NT2/D1 (cell line): ENCODE data around the gene XPO6.

Experiments
- SUZ12 ChIP-seq: IDR thresholded peaks from 2 replicates; pipeline ENCODE4 v1.6.1; 2011; ENCODE audit not compliant: insufficient read length, insufficient read depth; ENCODE audit errors: extremely low read depth
- YY1 ChIP-seq: IDR thresholded peaks from 2 replicates; pipeline ENCODE4 v1.6.1; 2011; ENCODE audit not compliant: insufficient read length, insufficient read depth

DNA sequence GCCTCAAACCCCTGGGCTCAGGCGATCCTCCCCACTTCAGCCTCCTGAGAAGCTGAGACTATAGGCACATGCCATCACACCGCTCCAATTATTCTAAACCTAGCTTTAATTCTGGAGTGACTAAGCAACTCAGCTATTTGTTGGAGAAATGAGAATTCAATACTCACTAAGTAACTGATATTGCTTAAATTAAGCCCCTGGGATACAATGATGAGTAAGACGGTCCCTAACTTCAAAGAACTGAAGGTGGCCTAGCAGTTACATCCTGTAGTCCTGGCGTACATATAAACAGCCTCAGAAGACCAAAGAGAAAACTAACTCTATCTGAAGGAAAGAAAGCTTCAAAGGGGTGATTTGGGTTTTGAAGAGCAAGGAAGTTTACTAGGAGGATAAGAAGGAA is 25.0 kb downstream of the XPO6 start:
- TF ChIP-seq YY1 (no peak), SUZ12 (no peak)
